Measurements from ENCODE around the gene MYL2. TPM values are rescaled to one million over a fixed set of nuclear protein-coding genes. Genes with fewer than 3 reads are reported as not detected.

The MYL2 gene
- polyA plus RNA-seq, 4 donors, result 0.55 to 143 (median 22.5) TPM

GRCh38 chr12:110913119-110914056 is 7.0 kb downstream of the MYL2 start:
- Histone ChIP-seq H3K27ac (ENCODE audit: low read depth in 1 of 3, low read length in 2 of 3) (peak overlapping the region in 1 of 3 donors; percentile 81), H3K9me3 (ENCODE audit: control insufficient read depth in 2 of 2, insufficient read depth in 1 of 2, low read depth in 1 of 2, low read length in 1 of 2) (no peaks in the 10 kb centered on the region), H3K36me3 (ENCODE audit: control insufficient read depth in 3 of 3, insufficient read depth in 2 of 3, low read depth in 1 of 3, low read length in 3 of 3) (no peaks in the 10 kb centered on the region), H3K4me1 (ENCODE audit: control insufficient read depth in 3 of 3, insufficient read depth in 2 of 3, low read depth in 1 of 3, low read length in 2 of 3) (no peaks in the 10 kb centered on the region), H3K4me3 (ENCODE audit: low read depth in 1 of 3, low read length in 3 of 3) (no peak overlapping the region), H3K27me3 (ENCODE audit: control insufficient read depth in 3 of 3, insufficient read depth in 3 of 3, low read length in 3 of 3) (no peaks in the 10 kb centered on the region)
- DNase-seq (no peak), FAIRE-seq (no peak)
- 80 to 85% (median 82%) methylated on average over 14 of the region's 14 CpGs for WGBS, 3 donors

DNA sequence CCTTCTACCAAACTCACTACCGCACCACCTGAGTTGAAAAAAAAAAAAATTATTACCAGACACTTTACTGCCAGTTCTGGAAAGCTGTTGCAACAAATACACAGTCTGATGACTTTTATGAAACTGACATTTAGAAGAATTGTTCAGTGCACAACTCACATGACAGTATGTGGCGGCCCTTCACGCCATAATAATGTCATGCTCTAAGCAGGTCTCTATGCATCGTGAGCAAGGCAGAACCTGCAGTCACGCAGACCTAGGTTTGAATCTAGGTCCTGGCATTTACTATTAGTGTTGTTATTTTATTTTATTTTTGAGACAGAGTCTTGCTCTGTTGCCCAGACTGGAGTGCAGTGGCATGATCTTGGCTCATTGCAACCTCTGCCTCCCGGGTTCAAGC is 8.1 kb downstream of the MYL2 start:
- no peak overlapping the region for H3K27ac ChIP-seq (ENCODE audit: low read depth in 1 of 3, low read length in 2 of 3)
- no peaks in the 10 kb centered on the region for H3K27me3 ChIP-seq (ENCODE audit: control insufficient read depth in 3 of 3, insufficient read depth in 3 of 3, low read length in 3 of 3)
- no peak overlapping the region for H3K4me3 ChIP-seq (ENCODE audit: low read depth in 1 of 3, low read length in 3 of 3)
- no peak for DNase-seq
- H3K4me1 ChIP-seq (ENCODE audit: control insufficient read depth in 3 of 3, insufficient read depth in 2 of 3, low read depth in 1 of 3, low read length in 2 of 3), result no peaks in the 10 kb centered on the region
- H3K9me3 ChIP-seq (ENCODE audit: control insufficient read depth in 2 of 2, insufficient read depth in 1 of 2, low read depth in 1 of 2, low read length in 1 of 2), result no peaks in the 10 kb centered on the region
- FAIRE-seq, result no peak
- H3K36me3 ChIP-seq (ENCODE audit: control insufficient read depth in 3 of 3, insufficient read depth in 2 of 3, low read depth in 1 of 3, low read length in 3 of 3), result no peaks in the 10 kb centered on the region
- WGBS, 3 donors, result 81 to 90% (median 87%) methylated on average over 6 of the region's 6 CpGs

DNA sequence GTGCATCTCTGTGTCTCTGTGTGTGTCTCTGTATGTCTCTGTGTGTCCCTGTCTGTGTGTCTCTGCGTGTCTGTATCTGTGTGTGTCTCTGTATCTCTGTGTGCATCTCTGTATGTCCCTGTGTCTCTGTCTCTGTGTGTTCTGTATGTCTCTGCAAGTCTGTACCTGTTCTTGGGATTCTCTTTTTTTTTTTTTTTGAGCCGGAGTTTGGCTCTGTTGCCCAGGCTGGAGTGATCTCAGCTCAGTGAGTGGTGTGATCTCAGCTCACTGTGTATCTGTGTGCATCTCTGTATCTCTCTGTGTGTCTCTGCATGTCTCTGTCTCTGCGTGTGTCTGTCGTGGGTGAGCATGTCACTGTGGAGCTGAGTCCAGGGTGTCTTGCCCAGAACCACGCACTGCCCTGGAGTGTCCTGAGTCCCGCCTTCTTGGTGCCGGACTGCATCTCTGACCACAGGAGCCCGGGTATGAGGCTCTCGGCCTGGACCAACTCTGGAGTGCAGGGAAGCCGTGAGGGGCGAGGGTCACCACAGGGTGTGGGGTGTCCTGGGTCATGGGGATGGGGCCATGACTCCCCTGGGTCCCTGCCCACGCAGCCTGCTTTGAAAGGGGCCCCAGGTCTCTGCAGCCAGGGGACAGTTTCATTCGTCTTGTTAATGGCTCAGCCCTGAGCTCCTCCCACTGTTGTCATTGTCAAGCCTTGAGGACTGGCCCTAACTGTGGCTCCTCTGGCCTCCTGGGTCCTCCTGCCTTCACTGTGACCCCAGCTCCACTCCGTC is 11.8 kb downstream of the MYL2 start:
- Histone ChIP-seq H3K27ac (ENCODE audit: low read depth in 1 of 3, low read length in 2 of 3) (no peak overlapping the region), H3K4me3 (ENCODE audit: low read depth in 1 of 3, low read length in 3 of 3) (no peak overlapping the region), H3K9me3 (ENCODE audit: control insufficient read depth in 2 of 2, insufficient read depth in 1 of 2, low read depth in 1 of 2, low read length in 1 of 2) (peaks cover 0 to 1% of the 10 kb centered on the region in 2 donors), H3K27me3 (ENCODE audit: control insufficient read depth in 3 of 3, insufficient read depth in 3 of 3, low read length in 3 of 3) (no peaks in the 10 kb centered on the region), H3K4me1 (ENCODE audit: control insufficient read depth in 3 of 3, insufficient read depth in 2 of 3, low read depth in 1 of 3, low read length in 2 of 3) (no peaks in the 10 kb centered on the region), H3K36me3 (ENCODE audit: control insufficient read depth in 3 of 3, insufficient read depth in 2 of 3, low read depth in 1 of 3, low read length in 3 of 3) (no peaks in the 10 kb centered on the region)
- DNase-seq, result no peak
- no peak for FAIRE-seq
- WGBS, 3 donors, result 56 to 74% (median 66%) methylated on average over 14 of the region's 14 CpGs

DNA sequence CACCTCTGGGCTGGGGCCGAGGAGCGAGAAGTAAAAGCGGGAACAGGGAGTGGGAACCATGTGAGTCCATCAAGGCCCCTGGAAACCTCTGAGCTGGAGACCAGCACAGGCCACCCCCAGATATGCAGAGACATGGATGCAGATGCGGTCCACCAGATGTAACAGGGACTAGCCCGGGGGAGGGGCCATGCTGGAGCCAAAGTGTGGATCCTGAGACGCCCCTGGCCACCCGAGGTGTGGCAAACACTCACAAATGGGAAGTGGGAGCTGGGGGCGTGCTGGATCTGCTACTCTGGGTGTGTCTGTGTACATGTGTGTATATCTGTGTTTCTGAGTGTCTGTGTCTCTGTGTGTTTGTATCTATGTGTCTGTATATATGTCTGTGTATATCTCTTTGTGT is 12.8 kb downstream of the MYL2 start:
- Histone ChIP-seq H3K27me3 (ENCODE audit: control insufficient read depth in 3 of 3, insufficient read depth in 3 of 3, low read length in 3 of 3) (no peaks in the 10 kb centered on the region), H3K4me1 (ENCODE audit: control insufficient read depth in 3 of 3, insufficient read depth in 2 of 3, low read depth in 1 of 3, low read length in 2 of 3) (no peaks in the 10 kb centered on the region), H3K27ac (ENCODE audit: low read depth in 1 of 3, low read length in 2 of 3) (no peak overlapping the region), H3K4me3 (ENCODE audit: low read depth in 1 of 3, low read length in 3 of 3) (no peak overlapping the region), H3K9me3 (ENCODE audit: control insufficient read depth in 2 of 2, insufficient read depth in 1 of 2, low read depth in 1 of 2, low read length in 1 of 2) (peaks cover 0 to 2% of the 10 kb centered on the region in 2 donors), H3K36me3 (ENCODE audit: control insufficient read depth in 3 of 3, insufficient read depth in 2 of 3, low read depth in 1 of 3, low read length in 3 of 3) (no peaks in the 10 kb centered on the region)
- no peak for FAIRE-seq
- DNase-seq, result no peak
- WGBS, 3 donors, result 61 to 69% (median 65%) methylated on average over 8 of the region's 8 CpGs

GRCh38 chr12:110906985-110907384 is 13.4 kb downstream of the MYL2 start:
- Histone ChIP-seq H3K36me3 (ENCODE audit: control insufficient read depth in 3 of 3, insufficient read depth in 2 of 3, low read depth in 1 of 3, low read length in 3 of 3) (no peaks in the 10 kb centered on the region), H3K4me1 (ENCODE audit: control insufficient read depth in 3 of 3, insufficient read depth in 2 of 3, low read depth in 1 of 3, low read length in 2 of 3) (no peaks in the 10 kb centered on the region), H3K27me3 (ENCODE audit: control insufficient read depth in 3 of 3, insufficient read depth in 3 of 3, low read length in 3 of 3) (no peaks in the 10 kb centered on the region), H3K4me3 (ENCODE audit: low read depth in 1 of 3, low read length in 3 of 3) (no peak overlapping the region), H3K9me3 (ENCODE audit: control insufficient read depth in 2 of 2, insufficient read depth in 1 of 2, low read depth in 1 of 2, low read length in 1 of 2) (peaks cover 0 to 2% of the 10 kb centered on the region in 2 donors), H3K27ac (ENCODE audit: low read depth in 1 of 3, low read length in 2 of 3) (no peak overlapping the region)
- DNase-seq (no peak), FAIRE-seq (no peak)
- 83 to 89% (median 85%) methylated on average over 4 of the region's 4 CpGs for WGBS, 3 donors

- Histone ChIP-seq H3K4me1 (ENCODE audit: control insufficient read depth in 3 of 3, insufficient read depth in 2 of 3, low read depth in 1 of 3, low read length in 2 of 3) (no peaks in the 10 kb centered on the region), H3K36me3 (ENCODE audit: control insufficient read depth in 3 of 3, insufficient read depth in 2 of 3, low read depth in 1 of 3, low read length in 3 of 3) (no peaks in the 10 kb centered on the region), H3K27me3 (ENCODE audit: control insufficient read depth in 3 of 3, insufficient read depth in 3 of 3, low read length in 3 of 3) (no peaks in the 10 kb centered on the region), H3K9me3 (ENCODE audit: control insufficient read depth in 2 of 2, insufficient read depth in 1 of 2, low read depth in 1 of 2, low read length in 1 of 2) (peaks cover 0 to 2% of the 10 kb centered on the region in 2 donors), H3K27ac (ENCODE audit: low read depth in 1 of 3, low read length in 2 of 3) (no peak overlapping the region), H3K4me3 (ENCODE audit: low read depth in 1 of 3, low read length in 3 of 3) (no peak overlapping the region)
- FAIRE-seq (no peak), DNase-seq (no peak)
- 67 to 74% (median 72%) methylated on average over 5 of the region's 5 CpGs for WGBS, 3 donors
Observed at GRCh38 chr12:110906516-110906915, 13.9 kb downstream of the MYL2 start.

GRCh38 chr12:110906083-110906482 is 14.3 kb downstream of the MYL2 start:
- Histone ChIP-seq H3K4me1 (ENCODE audit: control insufficient read depth in 3 of 3, insufficient read depth in 2 of 3, low read depth in 1 of 3, low read length in 2 of 3) (no peaks in the 10 kb centered on the region), H3K4me3 (ENCODE audit: low read depth in 1 of 3, low read length in 3 of 3) (no peak overlapping the region), H3K9me3 (ENCODE audit: control insufficient read depth in 2 of 2, insufficient read depth in 1 of 2, low read depth in 1 of 2, low read length in 1 of 2) (peaks cover 0 to 2% of the 10 kb centered on the region in 2 donors), H3K36me3 (ENCODE audit: control insufficient read depth in 3 of 3, insufficient read depth in 2 of 3, low read depth in 1 of 3, low read length in 3 of 3) (no peaks in the 10 kb centered on the region), H3K27me3 (ENCODE audit: control insufficient read depth in 3 of 3, insufficient read depth in 3 of 3, low read length in 3 of 3) (no peaks in the 10 kb centered on the region), H3K27ac (ENCODE audit: low read depth in 1 of 3, low read length in 2 of 3) (no peak overlapping the region)
- DNase-seq, result no peak
- 26 to 41% (median 37%) methylated on average over 3 of the region's 3 CpGs for WGBS, 3 donors
- no peak for FAIRE-seq

DNA sequence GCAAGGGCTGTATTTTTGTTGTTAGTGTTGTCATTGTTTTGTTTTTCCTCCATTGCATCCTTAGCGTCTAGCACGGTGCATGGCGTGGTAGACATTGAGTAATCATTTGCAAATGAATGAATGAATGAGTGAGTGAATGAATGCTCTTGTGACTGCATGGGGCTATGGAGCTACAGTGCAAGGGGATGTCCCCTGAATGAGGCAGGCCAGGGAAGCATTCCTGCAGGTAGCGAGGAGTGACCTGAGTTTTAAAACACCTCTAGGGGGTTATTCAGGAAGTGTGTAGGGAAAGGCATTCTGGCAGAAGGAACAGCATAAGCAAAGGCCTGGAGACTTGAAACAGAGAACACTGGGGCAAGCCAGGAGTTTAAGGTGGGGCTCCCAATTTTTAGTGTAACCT is 16.9 kb downstream of the MYL2 start:
- no peak overlapping the region for H3K27ac ChIP-seq (ENCODE audit: low read depth in 1 of 3, low read length in 2 of 3)
- WGBS, 3 donors, result 93 to 94% (median 94%) methylated on average over 4 of the region's 4 CpGs
- H3K9me3 ChIP-seq (ENCODE audit: control insufficient read depth in 2 of 2, insufficient read depth in 1 of 2, low read depth in 1 of 2, low read length in 1 of 2), result peaks cover 0 to 2% of the 10 kb centered on the region in 2 donors
- no peak overlapping the region for H3K4me3 ChIP-seq (ENCODE audit: low read depth in 1 of 3, low read length in 3 of 3)
- H3K27me3 ChIP-seq (ENCODE audit: control insufficient read depth in 3 of 3, insufficient read depth in 3 of 3, low read length in 3 of 3), result no peaks in the 10 kb centered on the region
- no peaks in the 10 kb centered on the region for H3K36me3 ChIP-seq (ENCODE audit: control insufficient read depth in 3 of 3, insufficient read depth in 2 of 3, low read depth in 1 of 3, low read length in 3 of 3)
- no peaks in the 10 kb centered on the region for H3K4me1 ChIP-seq (ENCODE audit: control insufficient read depth in 3 of 3, insufficient read depth in 2 of 3, low read depth in 1 of 3, low read length in 2 of 3)
- DNase-seq (no peak), FAIRE-seq (no peak)

All from small intestine (tissue), 7 donors.